CD14-positive monocyte (primary cell): ENCODE data around the gene ARID1B. TPM values are rescaled to one million over a fixed set of nuclear protein-coding genes. Genes with fewer than 3 reads are reported as not detected.

ENCODE experiments used
- DNase-seq, 3 donors: peaks; one replicate each; pipeline ENCODE4 v3.0.0-alpha.2; 2011 to 2022
- H2AFZ ChIP-seq: 2 replicates; pipeline ENCODE4 v1.6.0; 2012; ENCODE audit warnings: mild to moderate bottlenecking, low read depth, low read length, inconsistent platforms; ENCODE audit not compliant: insufficient read depth, poor library complexity, severe bottlenecking
- H3K27ac ChIP-seq, 2 donors: 1 replicate in 1 of 2; 2 replicates in 1 of 2; pipeline ENCODE4 v1.5.1; 2012 to 2013; ENCODE audit warnings: low read length in 2 of 2, control low read depth in 1 of 2, inconsistent platforms in 1 of 2, low read depth in 1 of 2, mild to moderate bottlenecking in 1 of 2
- H3K27me3 ChIP-seq, 2 donors: one replicate each; pipeline versions ENCODE4 v1.6.0 to v1.6.1; 2011 to 2013; ENCODE audit warnings: low read length in 2 of 2; ENCODE audit not compliant: control insufficient read depth in 2 of 2, insufficient read depth in 2 of 2
- H3K36me3 ChIP-seq, 2 donors: replicated peaks in 1 of 2; 1 replicate in 1 of 2; 2 replicates in 1 of 2; pipeline versions ENCODE4 v1.5.1 to v1.6.1; 2012 to 2013; ENCODE audit warnings: low read length in 2 of 2, control low read depth in 1 of 2, inconsistent platforms in 1 of 2, mild to moderate bottlenecking in 1 of 2; ENCODE audit not compliant: insufficient read depth in 2 of 2, control insufficient read depth in 1 of 2
- H3K4me1 ChIP-seq, 2 donors: 1 replicate in 1 of 2; 2 replicates in 1 of 2; pipeline versions ENCODE4 v1.5.1 to v1.6.1; 2012 to 2013; ENCODE audit warnings: low read length in 2 of 2, control low read depth in 1 of 2, inconsistent platforms in 1 of 2, mild to moderate bottlenecking in 1 of 2, moderate library complexity in 1 of 2; ENCODE audit not compliant: insufficient read depth in 2 of 2, control insufficient read depth in 1 of 2
- H3K4me2 ChIP-seq: replicated peaks from 2 replicates; pipeline ENCODE3; 2012; ENCODE audit warnings: low read length, moderate library complexity, mild to moderate bottlenecking; ENCODE audit not compliant: poor library complexity, severe bottlenecking; ENCODE audit errors: extremely low read depth
- H3K4me3 ChIP-seq, 3 experiments: fragments of 200-600 bp in 1 of 3; sonication (generic) in 1 of 3; replicated peaks in 1 of 3; 1 replicate in 2 of 3; 2 replicates in 1 of 3; pipeline ENCODE4 v1.5.1; 2011 to 2013; ENCODE audit warnings: low read length in 3 of 3, mild to moderate bottlenecking in 3 of 3, control low read depth in 2 of 3, low read depth in 2 of 3, inconsistent platforms in 1 of 3, moderate library complexity in 1 of 3
- H3K79me2 ChIP-seq: 2 replicates; pipeline ENCODE4 v1.6.0; 2012; ENCODE audit warnings: mild to moderate bottlenecking, control low read depth, inconsistent platforms, low read length, moderate library complexity; ENCODE audit not compliant: insufficient read depth
- H3K9ac ChIP-seq: 2 replicates; pipeline ENCODE4 v1.6.0; 2017; ENCODE audit warnings: low read length, mild to moderate bottlenecking; ENCODE audit not compliant: insufficient read depth, poor library complexity, severe bottlenecking
- H3K9me3 ChIP-seq, 2 donors: replicated peaks in 1 of 2; 1 replicate in 1 of 2; 2 replicates in 1 of 2; pipeline versions ENCODE4 v1.5.1 to v1.6.1; 2012 to 2013; ENCODE audit warnings: low read length in 2 of 2, control low read depth in 1 of 2; ENCODE audit not compliant: control insufficient read depth in 1 of 2, insufficient read depth in 1 of 2
- H4K20me1 ChIP-seq: 2 replicates; pipeline ENCODE4 v1.6.0; 2012; ENCODE audit warnings: mild to moderate bottlenecking, low read length, control low read depth, moderate library complexity; ENCODE audit not compliant: insufficient read depth
- H3K27ac Mint-ChIP-seq, 7 donors: one replicate each; pipeline ENCODE4 v1.8.0; 2020; ENCODE audit warnings: mild to moderate bottlenecking in 7 of 7, mixed read lengths in 7 of 7, moderate library complexity in 6 of 7, inconsistent platforms in 2 of 7
- H3K27me3 Mint-ChIP-seq, 3 donors: one replicate each; pipeline ENCODE4 v1.8.0; 2021 to 2022; ENCODE audit warnings: low read depth in 3 of 3, mild to moderate bottlenecking in 3 of 3, mixed read lengths in 3 of 3, moderate library complexity in 3 of 3, inconsistent platforms in 1 of 3
- H3K36me3 Mint-ChIP-seq, 2 donors: one replicate each; pipeline ENCODE4 v1.8.0; 2020; ENCODE audit warnings: mixed read lengths in 2 of 2, inconsistent platforms in 1 of 2, mild to moderate bottlenecking in 1 of 2
- H3K4me1 Mint-ChIP-seq: one replicate; pipeline ENCODE4 v1.8.0; 2020; ENCODE audit warnings: mild to moderate bottlenecking, mixed read lengths
- H3K4me3 Mint-ChIP-seq, 2 donors: one replicate each; pipeline ENCODE4 v1.8.0; 2020; ENCODE audit warnings: mild to moderate bottlenecking in 2 of 2, mixed read lengths in 2 of 2, moderate library complexity in 1 of 2
- H3K9me3 Mint-ChIP-seq, 7 donors: one replicate each; pipeline ENCODE4 v1.8.0; 2020 to 2022; ENCODE audit warnings: mixed read lengths in 7 of 7, mild to moderate bottlenecking in 6 of 7, moderate library complexity in 6 of 7, inconsistent platforms in 2 of 7
- CTCF ChIP-seq: fragments of 200-600 bp; IDR thresholded peaks from one replicate; pipeline ENCODE4 v1.8.0; 2022; ENCODE audit warnings: antibody characterized with exemption, mild to moderate bottlenecking
- WGBS: methylation state at CpG from one replicate; pipeline ENCODE4 v1.1.5; 2013; ENCODE audit warnings: missing lambda C conversion rate; ENCODE audit not compliant: insufficient coverage; 5-methylcytosine and 5-hydroxymethylcytosine counted together
- intact Hi-C, 2 donors: fragments of 100-400 bp; cut with micrococcal nuclease; formaldehyde crosslinking; loops; one replicate each; pipeline versions ENCODE4 v1.15.0 to v1.15.1; 2023
- polyA plus RNA-seq, 3 donors: library from polyadenylated mRNA; depleted of rRNA in 1 of 3; unstranded in 2 of 3; stranded (reverse) in 1 of 3; fragments of 300-500 nt in 2 of 3; fragments of >200 nt in 1 of 3; fragmentation: Illumina TruSeq in 2 of 3; gene quantifications; 1 replicate in 2 of 3; 2 replicates in 1 of 3; pipeline ENCODE4 v1.2.3, GENCODE V29; 2012 to 2021

ARID1B gene
- polyA plus RNA-seq, 3 donors: 3.2 to 22.1 (median 3.8) TPM

DNA sequence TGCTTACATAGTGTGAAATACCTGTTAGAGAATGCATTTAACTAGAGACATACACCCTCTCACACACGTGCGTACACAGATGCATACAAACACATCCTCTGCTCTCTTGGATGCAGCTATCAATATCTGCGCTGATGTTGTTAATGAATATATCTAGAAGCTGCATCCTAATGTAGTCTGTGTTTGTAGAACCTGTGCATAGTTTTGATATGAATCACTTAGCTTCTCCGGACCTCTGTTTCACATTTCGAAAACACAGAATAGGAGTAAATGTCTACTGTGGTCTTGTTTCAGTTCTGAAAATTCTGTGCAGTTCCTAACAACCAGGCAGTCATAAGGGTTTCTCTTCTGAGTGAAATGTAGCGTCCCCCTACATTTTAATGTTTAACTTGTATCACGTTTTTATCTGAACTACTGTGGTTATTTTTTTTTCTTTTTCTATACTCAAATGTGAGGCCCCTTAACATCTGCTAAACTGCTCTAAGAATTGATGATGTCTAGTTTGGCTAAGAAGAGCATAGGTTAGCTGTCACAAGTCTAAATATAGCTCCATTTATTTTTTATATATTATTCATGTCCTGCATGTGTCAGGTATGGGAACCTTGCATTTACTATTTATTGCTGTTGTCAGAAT lies 291.6 kb downstream of the ARID1B start:
- WGBS: no CpG with 5 or more reads among the region's 7 CpGs
- H3K27me3 Mint-ChIP-seq: no peaks in the 10 kb centered on the region
- no peak for DNase-seq
- H3K36me3 Mint-ChIP-seq: peaks cover 6 to 8% of the 10 kb centered on the region in 2 donors
- no peak overlapping the region for H3K4me3 Mint-ChIP-seq
- intact Hi-C loops: no loop called here
- no peak overlapping the region for H3K4me2 ChIP-seq
- H3K27me3 ChIP-seq: no peaks in the 10 kb centered on the region
- peaks cover 4 to 5% of the 10 kb centered on the region in 2 donors for H3K36me3 ChIP-seq
- H3K9me3 Mint-ChIP-seq: no peaks in the 10 kb centered on the region
- H3K27ac ChIP-seq: no peak overlapping the region
- peaks cover 0 to 4% of the 10 kb centered on the region in 2 donors for H3K4me1 ChIP-seq
- peaks cover 3% of the 10 kb centered on the region for H3K79me2 ChIP-seq
- H2AFZ ChIP-seq: no peak overlapping the region
- no peaks in the 10 kb centered on the region for H3K9me3 ChIP-seq
- H4K20me1 ChIP-seq: peaks cover 21% of the 10 kb centered on the region
- no peak overlapping the region for H3K27ac Mint-ChIP-seq
- H3K4me1 Mint-ChIP-seq: peaks cover 20% of the 10 kb centered on the region
- H3K4me3 ChIP-seq: no peak overlapping the region
- H3K9ac ChIP-seq: no peak overlapping the region
- no peak for TF ChIP-seq CTCF

DNA sequence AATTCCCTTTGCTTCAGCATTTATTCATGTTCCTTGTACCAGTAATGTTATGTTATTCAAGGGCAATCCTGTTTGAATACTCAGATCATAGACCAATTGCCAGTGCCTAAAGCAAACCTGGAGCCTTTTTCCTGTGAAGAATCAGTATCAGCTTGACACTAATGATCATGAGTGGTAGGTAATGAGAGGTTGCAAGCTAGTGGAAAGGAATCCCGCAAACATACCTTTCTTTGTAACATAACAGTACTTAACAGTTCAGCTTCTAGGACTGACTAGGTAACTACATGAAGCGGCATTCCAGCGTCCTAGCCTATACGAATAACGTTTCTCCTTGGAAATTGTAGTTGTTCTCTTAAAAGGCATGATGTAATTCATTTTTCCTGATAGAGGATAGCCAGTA lies 292.4 kb downstream of the ARID1B start:
- H3K9me3 Mint-ChIP-seq: no peaks in the 10 kb centered on the region
- no peaks in the 10 kb centered on the region for H3K27me3 Mint-ChIP-seq
- Histone ChIP-seq H4K20me1 (peaks cover 27% of the 10 kb centered on the region), H3K27me3 (no peaks in the 10 kb centered on the region), H3K9me3 (no peaks in the 10 kb centered on the region), H3K9ac (no peak overlapping the region), H2AFZ (no peak overlapping the region), H3K79me2 (peaks cover 3% of the 10 kb centered on the region), H3K27ac (no peak overlapping the region), H3K4me3 (no peak overlapping the region), H3K36me3 (peaks cover 4 to 13% of the 10 kb centered on the region in 2 donors), H3K4me1 (peaks cover 0 to 2% of the 10 kb centered on the region in 2 donors), H3K4me2 (no peak overlapping the region)
- H3K27ac Mint-ChIP-seq: no peak overlapping the region
- peaks cover 15% of the 10 kb centered on the region for H3K4me1 Mint-ChIP-seq
- intact Hi-C loops: no loop called here
- H3K36me3 Mint-ChIP-seq: peaks cover 11 to 12% of the 10 kb centered on the region in 2 donors
- WGBS: no CpG with 5 or more reads among the region's 5 CpGs
- no peak for TF ChIP-seq CTCF
- no peak for DNase-seq
- H3K4me3 Mint-ChIP-seq: no peak overlapping the region
